NT2/D1 (cell line): ENCODE data around the gene OR1A1.
"Not testable (repeated sequence)": the region's sequence is repeated elsewhere in the genome, so short reads cannot be mapped to it uniquely, and the experiment has no call there.

Experiments
- SUZ12 ChIP-seq: IDR thresholded peaks from 2 replicates; pipeline ENCODE4 v1.6.1; 2011; ENCODE audit not compliant: insufficient read length, insufficient read depth; ENCODE audit errors: extremely low read depth
- YY1 ChIP-seq: IDR thresholded peaks from 2 replicates; pipeline ENCODE4 v1.6.1; 2011; ENCODE audit not compliant: insufficient read length, insufficient read depth

GRCh38 chr17:3238685-3239084 is 31.2 kb downstream of the OR1A1 start:
- TF ChIP-seq YY1, SUZ12: not testable (repeated sequence)
